Measurements from ENCODE around the gene DENND5A.

DNA sequence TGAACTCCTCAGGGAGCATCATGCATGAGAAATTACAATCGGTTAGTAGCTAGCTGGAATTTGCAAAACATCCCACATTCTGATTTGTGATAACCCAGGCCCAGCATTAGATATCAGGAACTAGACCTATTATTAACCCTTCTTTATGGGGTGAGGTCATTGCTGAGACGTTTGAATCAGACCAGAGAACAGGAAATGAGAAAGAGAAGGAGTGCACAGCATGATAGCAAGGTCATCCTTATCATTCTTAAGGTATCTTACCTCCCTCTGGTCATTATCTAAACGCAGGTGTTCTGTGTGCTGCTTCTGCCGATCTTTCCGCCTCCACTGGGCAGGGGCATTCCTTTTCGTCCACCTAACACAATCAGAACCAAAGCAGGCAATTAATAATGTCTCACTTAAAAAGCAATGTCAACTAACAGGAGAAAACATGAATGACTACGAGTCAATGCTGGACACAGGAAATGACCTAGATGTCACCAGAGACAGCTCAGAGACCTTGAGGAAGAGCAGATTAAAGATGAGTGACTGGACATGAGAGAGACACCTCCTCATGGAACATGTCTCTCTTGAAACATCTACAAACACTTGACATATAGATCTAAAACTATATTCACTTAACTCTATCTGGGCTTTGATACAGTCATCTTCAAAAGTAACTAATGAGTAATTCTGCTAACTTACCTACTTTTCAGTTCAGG is 95.4 kb downstream of the DENND5A start:
- TF ChIP-seq GATA2 (IDR thresholded peaks at IDR 0.05; ENCODE audit: low read depth, low read length) (no peak), GATA3 (IDR thresholded peaks at IDR 0.05; ENCODE audit: low read depth, low read length) (no peak)
